Liver (tissue), 9 donors: ENCODE results near the gene SEMA5A. TPM values are rescaled to one million over a fixed set of nuclear protein-coding genes. Genes with fewer than 3 reads are reported as not detected.

Experiments used
- DNase-seq: peaks from one replicate; pipeline ENCODE4 v3.0.0-alpha.2; 2017; ENCODE audit warnings: low spot score
- H3K27ac ChIP-seq, 2 donors: one replicate each; pipeline ENCODE4 v1.7.0; 2013; ENCODE audit warnings: inconsistent platforms in 2 of 2, low read length in 2 of 2, control low read depth in 1 of 2, low read depth in 1 of 2, mild to moderate bottlenecking in 1 of 2
- H3K27me3 ChIP-seq, 4 donors: one replicate each; pipeline versions ENCODE4 v1.6.1 to v1.7.0; 2013; ENCODE audit warnings: low read length in 3 of 4, inconsistent platforms in 1 of 4, mild to moderate bottlenecking in 1 of 4, moderate library complexity in 1 of 4; ENCODE audit not compliant: control insufficient read depth in 4 of 4, insufficient read depth in 4 of 4
- H3K36me3 ChIP-seq, 4 donors: one replicate each; pipeline versions ENCODE4 v1.6.1 to v1.7.0; 2013; ENCODE audit warnings: low read length in 3 of 4, mild to moderate bottlenecking in 3 of 4, low read depth in 1 of 4, moderate library complexity in 1 of 4; ENCODE audit not compliant: control insufficient read depth in 4 of 4, insufficient read depth in 3 of 4
- H3K4me1 ChIP-seq, 4 donors: one replicate each; pipeline versions ENCODE4 v1.6.1 to v1.7.0; 2013; ENCODE audit warnings: low read length in 3 of 4, mild to moderate bottlenecking in 3 of 4, moderate library complexity in 1 of 4; ENCODE audit not compliant: control insufficient read depth in 4 of 4, insufficient read depth in 4 of 4
- H3K4me3 ChIP-seq, 3 donors: one replicate each; pipeline versions ENCODE4 v1.6.1 to v1.7.0; 2013; ENCODE audit warnings: low read length in 3 of 3, control low read depth in 1 of 3, low read depth in 1 of 3, mild to moderate bottlenecking in 1 of 3
- H3K9ac ChIP-seq, 2 donors: one replicate each; pipeline ENCODE4 v1.7.0; 2013; ENCODE audit warnings: low read length in 2 of 2, mild to moderate bottlenecking in 2 of 2, moderate library complexity in 2 of 2, control low read depth in 1 of 2, low read depth in 1 of 2
- H3K9me3 ChIP-seq, 4 donors: one replicate each; pipeline versions ENCODE4 v1.6.1 to v1.7.0; 2013; ENCODE audit warnings: low read length in 3 of 4; ENCODE audit not compliant: control insufficient read depth in 4 of 4
- EGR1 ChIP-seq, 2 donors: IDR thresholded peaks; 2 replicates each; pipeline ENCODE4 v1.6.1; 2016 to 2018; ENCODE audit warnings: antibody characterized with exemption in 2 of 2, low read depth in 2 of 2
- FOXA1 ChIP-seq: IDR thresholded peaks from 2 replicates; pipeline ENCODE4 v1.6.1; 2016; ENCODE audit warnings: antibody characterized with exemption
- FOXA2 ChIP-seq: IDR thresholded peaks from 2 replicates; pipeline ENCODE4 v1.6.1; 2016; ENCODE audit warnings: antibody characterized with exemption
- GABPA ChIP-seq, 2 donors: IDR thresholded peaks in 1 of 2; conservative IDR thresholded peaks in 1 of 2; 2 replicates each; pipeline ENCODE4 v1.6.1; 2016; ENCODE audit warnings: antibody characterized with exemption in 2 of 2, mild to moderate bottlenecking in 1 of 2, moderate library complexity in 1 of 2
- HNF4A ChIP-seq, 2 donors: conservative IDR thresholded peaks; 2 replicates each; pipeline ENCODE4 v1.6.1; 2016; ENCODE audit warnings: antibody characterized with exemption in 2 of 2, mild to moderate bottlenecking in 2 of 2
- HNF4G ChIP-seq: IDR thresholded peaks from 2 replicates; pipeline ENCODE4 v1.6.1; 2016; ENCODE audit warnings: antibody characterized with exemption
- NR2F2 ChIP-seq: IDR thresholded peaks from 2 replicates; pipeline ENCODE4 v1.6.1; 2016; ENCODE audit warnings: antibody characterized with exemption
- RAD21 ChIP-seq, 2 donors: IDR thresholded peaks; 2 replicates each; pipeline ENCODE4 v1.6.1; 2016; ENCODE audit warnings: antibody characterized with exemption in 2 of 2, mild to moderate bottlenecking in 2 of 2
- RXRA ChIP-seq, 2 donors: IDR thresholded peaks; 2 replicates each; pipeline ENCODE4 v1.6.1; 2017 to 2018; ENCODE audit warnings: antibody characterized with exemption in 2 of 2, mild to moderate bottlenecking in 1 of 2
- SP1 ChIP-seq: IDR thresholded peaks from 2 replicates; pipeline ENCODE4 v1.6.1; 2018; ENCODE audit warnings: antibody characterized with exemption, mild to moderate bottlenecking
- TAF1 ChIP-seq: conservative IDR thresholded peaks from 2 replicates; pipeline ENCODE4 v1.6.1; 2016; ENCODE audit warnings: antibody characterized with exemption, mild to moderate bottlenecking
- YY1 ChIP-seq: IDR thresholded peaks from 2 replicates; pipeline ENCODE4 v1.6.1; 2016; ENCODE audit warnings: antibody characterized with exemption, mild to moderate bottlenecking
- WGBS: extraction: QIAGEN DNeasy Blood & Tissue Kit; methylation state at CpG from one replicate; pipeline ENCODE4 v1.1.7; 2013; 5-methylcytosine and 5-hydroxymethylcytosine counted together
- polyA plus RNA-seq, 2 donors: library from polyadenylated mRNA; stranded (reverse) in 1 of 2; unstranded in 1 of 2; fragments of 200-250 nt in 1 of 2; fragments of >200 nt in 1 of 2; fragmentation: Nextera tagmentation in 1 of 2; extraction: Ambion mirVana in 1 of 2; gene quantifications; one replicate each; pipeline versions ENCODE4 v1.2.1 to v1.2.3, GENCODE V29; 2013 to 2015
- total RNA-seq, 2 donors: library from RNA; depleted of rRNA; stranded (reverse); fragments of >200 nt; gene quantifications; one replicate each; pipeline ENCODE4 v1.2.3, GENCODE V29; 2014
- TF ChIP-seq, protein P1 (sequence below): fragments of 150-350 bp; IDR thresholded peaks from 2 replicates; pipeline ENCODE4 v1.5.1; 2017; ENCODE audit warnings: improper control_type of control experiment, low read depth, low read length; ENCODE audit not compliant: missing input control
- TF ChIP-seq, protein P2 (sequence below): IDR thresholded peaks from 2 replicates; pipeline ENCODE4 v1.6.1; 2016; ENCODE audit warnings: antibody characterized with exemption, mild to moderate bottlenecking
- TF ChIP-seq, protein P3 (sequence below): IDR thresholded peaks from 2 replicates; pipeline ENCODE4 v1.6.1; 2016; ENCODE audit warnings: antibody characterized with exemption
- TF ChIP-seq, protein P4 (sequence below): IDR thresholded peaks from 2 replicates; pipeline ENCODE4 v1.6.1; 2016; ENCODE audit warnings: antibody characterized with exemption
- TF ChIP-seq, protein P5 (sequence below): IDR thresholded peaks from 2 replicates; pipeline ENCODE4 v1.6.1; 2016; ENCODE audit warnings: antibody characterized with exemption
- donor health status: healthy.
- donor health status: healthy.
- donor health status: healthy.
- donor health status: healthy.
- donor health status: healthy.

The SEMA5A gene
- total and polyA plus RNA-seq, 4 donors: 1.1 to 5.8 (median 3.2) TPM

DNA sequence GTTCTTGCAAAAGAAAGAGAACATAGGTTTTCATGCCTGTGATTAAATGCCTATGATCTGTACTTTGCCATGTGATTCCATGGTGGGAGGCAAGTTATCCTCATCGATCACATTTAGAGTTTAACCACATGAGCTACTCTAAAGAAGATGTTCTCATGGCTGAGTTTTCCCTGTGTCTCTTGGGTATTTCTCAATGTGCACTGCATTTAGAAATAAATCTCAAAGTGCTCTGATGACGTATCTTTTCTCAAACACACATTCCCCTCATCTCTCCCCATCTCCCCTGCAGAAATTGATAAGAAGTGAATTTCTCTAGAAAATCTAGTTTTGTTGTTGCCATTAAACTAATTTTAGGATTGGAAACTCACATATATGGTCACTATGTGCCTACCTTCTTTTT lies 282.2 kb downstream of the SEMA5A start:
- H3K36me3 ChIP-seq: no peaks in the 10 kb centered on the region
- peaks cover 0 to 1% (median 0%) of the 10 kb centered on the region in 4 donors for H3K4me1 ChIP-seq
- H3K27ac ChIP-seq: no peak overlapping the region
- no peak overlapping the region for H3K9ac ChIP-seq
- 90% methylated on average over 2 of the region's 2 CpGs for WGBS
- H3K27me3 ChIP-seq: no peaks in the 10 kb centered on the region
- no peak for DNase-seq
- no peaks in the 10 kb centered on the region for H3K9me3 ChIP-seq
- no peak overlapping the region for H3K4me3 ChIP-seq
- TF ChIP-seq, protein P1, sequence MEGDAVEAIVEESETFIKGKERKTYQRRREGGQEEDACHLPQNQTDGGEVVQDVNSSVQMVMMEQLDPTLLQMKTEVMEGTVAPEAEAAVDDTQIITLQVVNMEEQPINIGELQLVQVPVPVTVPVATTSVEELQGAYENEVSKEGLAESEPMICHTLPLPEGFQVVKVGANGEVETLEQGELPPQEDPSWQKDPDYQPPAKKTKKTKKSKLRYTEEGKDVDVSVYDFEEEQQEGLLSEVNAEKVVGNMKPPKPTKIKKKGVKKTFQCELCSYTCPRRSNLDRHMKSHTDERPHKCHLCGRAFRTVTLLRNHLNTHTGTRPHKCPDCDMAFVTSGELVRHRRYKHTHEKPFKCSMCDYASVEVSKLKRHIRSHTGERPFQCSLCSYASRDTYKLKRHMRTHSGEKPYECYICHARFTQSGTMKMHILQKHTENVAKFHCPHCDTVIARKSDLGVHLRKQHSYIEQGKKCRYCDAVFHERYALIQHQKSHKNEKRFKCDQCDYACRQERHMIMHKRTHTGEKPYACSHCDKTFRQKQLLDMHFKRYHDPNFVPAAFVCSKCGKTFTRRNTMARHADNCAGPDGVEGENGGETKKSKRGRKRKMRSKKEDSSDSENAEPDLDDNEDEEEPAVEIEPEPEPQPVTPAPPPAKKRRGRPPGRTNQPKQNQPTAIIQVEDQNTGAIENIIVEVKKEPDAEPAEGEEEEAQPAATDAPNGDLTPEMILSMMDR: no peak
- no peak for TF ChIP-seq NR2F2
- TF ChIP-seq FOXA1: no peak
- TF ChIP-seq, protein P2, sequence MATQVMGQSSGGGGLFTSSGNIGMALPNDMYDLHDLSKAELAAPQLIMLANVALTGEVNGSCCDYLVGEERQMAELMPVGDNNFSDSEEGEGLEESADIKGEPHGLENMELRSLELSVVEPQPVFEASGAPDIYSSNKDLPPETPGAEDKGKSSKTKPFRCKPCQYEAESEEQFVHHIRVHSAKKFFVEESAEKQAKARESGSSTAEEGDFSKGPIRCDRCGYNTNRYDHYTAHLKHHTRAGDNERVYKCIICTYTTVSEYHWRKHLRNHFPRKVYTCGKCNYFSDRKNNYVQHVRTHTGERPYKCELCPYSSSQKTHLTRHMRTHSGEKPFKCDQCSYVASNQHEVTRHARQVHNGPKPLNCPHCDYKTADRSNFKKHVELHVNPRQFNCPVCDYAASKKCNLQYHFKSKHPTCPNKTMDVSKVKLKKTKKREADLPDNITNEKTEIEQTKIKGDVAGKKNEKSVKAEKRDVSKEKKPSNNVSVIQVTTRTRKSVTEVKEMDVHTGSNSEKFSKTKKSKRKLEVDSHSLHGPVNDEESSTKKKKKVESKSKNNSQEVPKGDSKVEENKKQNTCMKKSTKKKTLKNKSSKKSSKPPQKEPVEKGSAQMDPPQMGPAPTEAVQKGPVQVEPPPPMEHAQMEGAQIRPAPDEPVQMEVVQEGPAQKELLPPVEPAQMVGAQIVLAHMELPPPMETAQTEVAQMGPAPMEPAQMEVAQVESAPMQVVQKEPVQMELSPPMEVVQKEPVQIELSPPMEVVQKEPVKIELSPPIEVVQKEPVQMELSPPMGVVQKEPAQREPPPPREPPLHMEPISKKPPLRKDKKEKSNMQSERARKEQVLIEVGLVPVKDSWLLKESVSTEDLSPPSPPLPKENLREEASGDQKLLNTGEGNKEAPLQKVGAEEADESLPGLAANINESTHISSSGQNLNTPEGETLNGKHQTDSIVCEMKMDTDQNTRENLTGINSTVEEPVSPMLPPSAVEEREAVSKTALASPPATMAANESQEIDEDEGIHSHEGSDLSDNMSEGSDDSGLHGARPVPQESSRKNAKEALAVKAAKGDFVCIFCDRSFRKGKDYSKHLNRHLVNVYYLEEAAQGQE: no peak
- TF ChIP-seq, protein P3, sequence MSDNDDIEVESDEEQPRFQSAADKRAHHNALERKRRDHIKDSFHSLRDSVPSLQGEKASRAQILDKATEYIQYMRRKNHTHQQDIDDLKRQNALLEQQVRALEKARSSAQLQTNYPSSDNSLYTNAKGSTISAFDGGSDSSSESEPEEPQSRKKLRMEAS: no peak
- no peak for TF ChIP-seq HNF4G

DNA sequence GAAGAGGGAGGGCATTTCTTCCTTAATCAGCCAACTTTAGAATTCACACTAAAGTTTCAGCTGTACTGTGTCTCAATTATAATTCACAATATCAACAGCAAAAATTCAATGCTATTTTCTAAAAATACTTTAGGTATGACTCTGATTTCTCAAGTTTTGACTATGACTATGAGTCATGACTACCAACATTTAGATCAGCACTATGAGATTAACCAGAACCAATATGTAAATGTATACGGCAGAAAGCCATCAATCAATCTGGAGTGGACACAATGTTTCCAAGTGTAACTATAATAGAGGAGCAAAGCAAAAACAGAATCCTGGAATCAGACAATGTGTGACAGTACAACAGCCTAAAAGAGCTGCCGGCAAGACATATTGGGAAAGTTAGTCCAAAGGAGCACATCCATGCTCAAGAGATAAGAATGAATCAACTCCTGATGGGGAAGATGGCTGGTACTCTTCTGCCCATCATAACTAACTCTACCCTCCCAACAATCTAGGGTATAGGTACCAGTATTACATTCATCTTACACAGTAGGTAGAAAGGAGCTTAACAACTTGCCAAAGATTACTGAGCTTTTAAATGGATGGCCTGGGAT lies 294.4 kb downstream of the SEMA5A start:
- H3K4me1 ChIP-seq: no peaks in the 10 kb centered on the region
- TF ChIP-seq TAF1 (no peak), RAD21 (IDR thresholded peaks at IDR 0.05) (no peak), HNF4A (conservative IDR thresholded peaks at IDR 0.05) (no peak), HNF4G (no peak), FOXA1 (no peak), SP1 (no peak), YY1 (no peak), FOXA2 (no peak), NR2F2 (no peak), RXRA (IDR thresholded peaks at IDR 0.05) (no peak), EGR1 (IDR thresholded peaks at IDR 0.05; ENCODE audit: low read depth in 2 of 2) (no peak), GABPA (IDR thresholded peaks at IDR 0.05 in 1 of 2, conservative IDR thresholded peaks at IDR 0.05 in 1 of 2) (no peak)
- TF ChIP-seq, protein P4, sequence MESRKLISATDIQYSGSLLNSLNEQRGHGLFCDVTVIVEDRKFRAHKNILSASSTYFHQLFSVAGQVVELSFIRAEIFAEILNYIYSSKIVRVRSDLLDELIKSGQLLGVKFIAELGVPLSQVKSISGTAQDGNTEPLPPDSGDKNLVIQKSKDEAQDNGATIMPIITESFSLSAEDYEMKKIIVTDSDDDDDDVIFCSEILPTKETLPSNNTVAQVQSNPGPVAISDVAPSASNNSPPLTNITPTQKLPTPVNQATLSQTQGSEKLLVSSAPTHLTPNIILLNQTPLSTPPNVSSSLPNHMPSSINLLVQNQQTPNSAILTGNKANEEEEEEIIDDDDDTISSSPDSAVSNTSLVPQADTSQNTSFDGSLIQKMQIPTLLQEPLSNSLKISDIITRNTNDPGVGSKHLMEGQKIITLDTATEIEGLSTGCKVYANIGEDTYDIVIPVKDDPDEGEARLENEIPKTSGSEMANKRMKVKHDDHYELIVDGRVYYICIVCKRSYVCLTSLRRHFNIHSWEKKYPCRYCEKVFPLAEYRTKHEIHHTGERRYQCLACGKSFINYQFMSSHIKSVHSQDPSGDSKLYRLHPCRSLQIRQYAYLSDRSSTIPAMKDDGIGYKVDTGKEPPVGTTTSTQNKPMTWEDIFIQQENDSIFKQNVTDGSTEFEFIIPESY: no peak
- TF ChIP-seq, protein P2: no peak
- TF ChIP-seq, protein P3: no peak
- TF ChIP-seq, protein P5, sequence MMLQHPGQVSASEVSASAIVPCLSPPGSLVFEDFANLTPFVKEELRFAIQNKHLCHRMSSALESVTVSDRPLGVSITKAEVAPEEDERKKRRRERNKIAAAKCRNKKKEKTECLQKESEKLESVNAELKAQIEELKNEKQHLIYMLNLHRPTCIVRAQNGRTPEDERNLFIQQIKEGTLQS: no peak
- H3K36me3 ChIP-seq: no peaks in the 10 kb centered on the region
- H3K9ac ChIP-seq: no peak overlapping the region
- no peak overlapping the region for H3K27ac ChIP-seq
- 94% methylated on average over 2 of the region's 2 CpGs for WGBS
- H3K9me3 ChIP-seq: no peaks in the 10 kb centered on the region
- no peaks in the 10 kb centered on the region for H3K27me3 ChIP-seq
- H3K4me3 ChIP-seq: no peak overlapping the region
- no peak for DNase-seq
